Stomach (tissue), 9 donors: ENCODE results near the gene ZPLD1. TPM values are rescaled to one million over a fixed set of nuclear protein-coding genes. Genes with fewer than 3 reads are reported as not detected.

Experiments used
- DNase-seq, 2 donors: peaks; one replicate each; pipeline versions ENCODE4 v3.0.0 to v3.0.0-alpha.2; 2013 to 2019
- H3K27ac ChIP-seq, 5 donors: fragments of 200-600 bp in 4 of 5; sonication (generic) in 4 of 5; one replicate each; pipeline ENCODE4 v1.5.1; 2013 to 2019; ENCODE audit warnings: mild to moderate bottlenecking in 1 of 5, moderate library complexity in 1 of 5
- H3K27me3 ChIP-seq, 3 donors: fragments of 200-600 bp; sonication (generic); one replicate each; pipeline ENCODE4 v1.5.1; 2017 to 2019; ENCODE audit warnings: mixed run types in 1 of 3
- H3K36me3 ChIP-seq, 4 donors: fragments of 200-600 bp; sonication (generic); 1 replicate in 3 of 4; 2 replicates in 1 of 4; pipeline ENCODE4 v1.5.1; 2016 to 2019
- H3K4me1 ChIP-seq, 4 donors: fragments of 200-600 bp; sonication (generic); one replicate each; pipeline ENCODE4 v1.5.1; 2016 to 2019
- H3K4me3 ChIP-seq, 4 donors: fragments of 200-600 bp; sonication (generic) in 3 of 4; one replicate each; pipeline ENCODE4 v1.5.1; 2016 to 2019; ENCODE audit warnings: mild to moderate bottlenecking in 1 of 4
- H3K9me3 ChIP-seq, 4 donors: fragments of 200-600 bp; sonication (generic); one replicate each; pipeline ENCODE4 v1.5.1; 2016 to 2019
- CTCF ChIP-seq, 7 experiments: fragments of 450-650 bp in 4 of 7; fragments of 200-600 bp in 3 of 7; sonication (generic) in 3 of 7; IDR thresholded peaks; one replicate each; pipeline ENCODE4 v1.5.1; 2016 to 2019; ENCODE audit warnings: antibody characterized with exemption in 7 of 7, control low read depth in 2 of 7, mild to moderate bottlenecking in 1 of 7
- EP300 ChIP-seq: sonication (generic); formaldehyde crosslinking; IDR thresholded peaks from one replicate; pipeline ENCODE4 v1.6.1; 2017; ENCODE audit warnings: antibody characterized with exemption
- POLR2A ChIP-seq, 4 donors: fragments of 450-650 bp; IDR thresholded peaks; one replicate each; pipeline ENCODE4 v1.6.1; 2016; ENCODE audit warnings: antibody characterized with exemption in 4 of 4, control low read depth in 2 of 4, mild to moderate bottlenecking in 1 of 4, moderate library complexity in 1 of 4
- POLR2AphosphoS5 ChIP-seq, 3 donors: sonication (generic); formaldehyde crosslinking; IDR thresholded peaks; one replicate each; pipeline ENCODE4 v1.6.1; 2016; ENCODE audit warnings: antibody characterized with exemption in 3 of 3
- WGBS, 5 donors: extraction: QIAGEN DNeasy Blood & Tissue Kit in 3 of 5; methylation state at CpG; one replicate each; pipeline versions ENCODE4 v1.1.5 to v1.1.7; 2013 to 2018; 5-methylcytosine and 5-hydroxymethylcytosine counted together
- intact Hi-C: fragments of 100-400 bp; cut with DNase I; formaldehyde crosslinking; loops from one replicate; pipeline ENCODE4 v1.15.1; 2023; ENCODE audit warnings: low total_unique reads
- polyA plus RNA-seq, 3 donors: library from polyadenylated mRNA; stranded (reverse); fragments of 200-250 nt; gene quantifications; one replicate each; pipeline ENCODE4 v1.2.3, GENCODE V29; 2013
- total RNA-seq, 5 donors: library from RNA; depleted of rRNA; stranded (reverse); fragments of >200 nt; gene quantifications; one replicate each; pipeline versions ENCODE4 v1.1.0 to v1.2.3, GENCODE V29; 2014 to 2016
- donor health status: healthy with polysubstance abuse.
- donor health status: Bipolar disorder and iron deficiency.
- donor health status: healthy.

The ZPLD1 gene
- total and polyA plus RNA-seq, 8 donors, result 0.58 TPM; not detected in 7

- no peak overlapping the region for H3K4me3 ChIP-seq
- H3K4me1 ChIP-seq, result no peaks in the 10 kb centered on the region
- H3K27me3 ChIP-seq, result no peaks in the 10 kb centered on the region
- H3K36me3 ChIP-seq, result no peaks in the 10 kb centered on the region
- H3K9me3 ChIP-seq, result no peaks in the 10 kb centered on the region
- WGBS, 5 donors, result 69 to 77% (median 72%) methylated on average over 3 of the region's 3 CpGs
- no peak overlapping the region for H3K27ac ChIP-seq
- intact Hi-C loops, result no loop called here
- no peak for DNase-seq
- TF ChIP-seq CTCF (IDR thresholded peaks at IDR 0.05), result no peak
Measured at GRCh38 chr3:102449341-102449740, 14.5 kb downstream of the ZPLD1 start.

- Histone ChIP-seq H3K27me3 (no peaks in the 10 kb centered on the region), H3K9me3 (no peaks in the 10 kb centered on the region), H3K36me3 (no peaks in the 10 kb centered on the region), H3K4me1 (no peaks in the 10 kb centered on the region), H3K27ac (no peak overlapping the region), H3K4me3 (no peak overlapping the region)
- TF ChIP-seq CTCF (IDR thresholded peaks at IDR 0.05) (no peak), POLR2A (IDR thresholded peaks at IDR 0.05) (no peak), EP300 (no peak), POLR2AphosphoS5 (IDR thresholded peaks at IDR 0.05) (no peak)
- WGBS, 5 donors, result 56 to 75% (median 63%) methylated on average over 3 of the region's 3 CpGs
- DNase-seq, result no peak
- intact Hi-C loops, result no loop called here
Measured at GRCh38 chr3:102449930-102450329, 15.1 kb downstream of the ZPLD1 start.

- H3K27ac ChIP-seq, result no peak overlapping the region
- TF ChIP-seq CTCF (IDR thresholded peaks at IDR 0.05) (no peak), EP300 (no peak), POLR2AphosphoS5 (IDR thresholded peaks at IDR 0.05) (no peak), POLR2A (IDR thresholded peaks at IDR 0.05) (no peak)
- no peaks in the 10 kb centered on the region for H3K4me1 ChIP-seq
- 91 to 97% (median 95%) methylated on average over 3 of the region's 3 CpGs for WGBS, 5 donors
- DNase-seq, result no peak
- intact Hi-C loops, result no loop called here
- no peaks in the 10 kb centered on the region for H3K9me3 ChIP-seq
- H3K27me3 ChIP-seq, result no peaks in the 10 kb centered on the region
- H3K36me3 ChIP-seq, result no peaks in the 10 kb centered on the region
- H3K4me3 ChIP-seq, result no peak overlapping the region
Measured at GRCh38 chr3:102450976-102451375, 16.2 kb downstream of the ZPLD1 start.

- intact Hi-C loops, result no loop called here
- Histone ChIP-seq H3K9me3 (no peaks in the 10 kb centered on the region), H3K27me3 (no peaks in the 10 kb centered on the region), H3K27ac (no peak overlapping the region), H3K4me3 (no peak overlapping the region), H3K36me3 (no peaks in the 10 kb centered on the region), H3K4me1 (no peaks in the 10 kb centered on the region)
- no peak for TF ChIP-seq POLR2AphosphoS5 (IDR thresholded peaks at IDR 0.05)
- TF ChIP-seq EP300, result no peak
- TF ChIP-seq POLR2A (IDR thresholded peaks at IDR 0.05), result no peak
- no peak for TF ChIP-seq CTCF (IDR thresholded peaks at IDR 0.05)
- no peak for DNase-seq
- 77 to 94% (median 84%) methylated on average over 1 of the region's 1 CpG for WGBS, 5 donors
Measured at GRCh38 chr3:102451543-102451942, 16.7 kb downstream of the ZPLD1 start.
